ENCODE measurements around the gene MUC22.

DNA sequence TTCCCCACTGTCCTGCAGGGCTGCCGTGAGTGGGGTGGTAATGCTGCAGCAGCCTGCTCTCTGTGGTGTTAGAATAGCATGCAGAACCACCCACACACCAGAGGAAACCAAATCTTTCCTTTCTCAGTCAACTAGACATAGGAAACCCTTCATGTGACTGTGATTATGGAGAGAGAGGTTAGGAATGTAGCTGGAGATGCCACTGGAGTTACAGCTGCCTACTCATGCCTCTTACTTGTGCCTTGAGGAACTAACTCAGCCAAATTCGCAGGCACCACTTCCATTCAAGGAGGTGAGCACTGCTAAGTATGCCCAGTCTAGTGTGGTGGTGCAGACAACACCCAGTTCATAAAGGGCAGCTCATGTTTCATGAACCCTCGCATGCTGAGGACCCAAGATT lies 27.4 kb downstream of the MUC22 start:
- TF ChIP-seq POLR2A (IDR thresholded peaks at IDR 0.05) = no peak
- TF ChIP-seq, protein P1, sequence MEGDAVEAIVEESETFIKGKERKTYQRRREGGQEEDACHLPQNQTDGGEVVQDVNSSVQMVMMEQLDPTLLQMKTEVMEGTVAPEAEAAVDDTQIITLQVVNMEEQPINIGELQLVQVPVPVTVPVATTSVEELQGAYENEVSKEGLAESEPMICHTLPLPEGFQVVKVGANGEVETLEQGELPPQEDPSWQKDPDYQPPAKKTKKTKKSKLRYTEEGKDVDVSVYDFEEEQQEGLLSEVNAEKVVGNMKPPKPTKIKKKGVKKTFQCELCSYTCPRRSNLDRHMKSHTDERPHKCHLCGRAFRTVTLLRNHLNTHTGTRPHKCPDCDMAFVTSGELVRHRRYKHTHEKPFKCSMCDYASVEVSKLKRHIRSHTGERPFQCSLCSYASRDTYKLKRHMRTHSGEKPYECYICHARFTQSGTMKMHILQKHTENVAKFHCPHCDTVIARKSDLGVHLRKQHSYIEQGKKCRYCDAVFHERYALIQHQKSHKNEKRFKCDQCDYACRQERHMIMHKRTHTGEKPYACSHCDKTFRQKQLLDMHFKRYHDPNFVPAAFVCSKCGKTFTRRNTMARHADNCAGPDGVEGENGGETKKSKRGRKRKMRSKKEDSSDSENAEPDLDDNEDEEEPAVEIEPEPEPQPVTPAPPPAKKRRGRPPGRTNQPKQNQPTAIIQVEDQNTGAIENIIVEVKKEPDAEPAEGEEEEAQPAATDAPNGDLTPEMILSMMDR (IDR thresholded peaks at IDR 0.05 in 4 of 5, conservative IDR thresholded peaks at IDR 0.05 in 1 of 5) = no peak

All from gastrocnemius medialis (tissue), 4 donors.